ENCODE measurements around the gene SH3PXD2A.
"Not testable (repeated sequence)": the region's sequence is repeated elsewhere in the genome, so short reads cannot be mapped to it uniquely, and the experiment has no call there.

Gene SH3PXD2A

DNA sequence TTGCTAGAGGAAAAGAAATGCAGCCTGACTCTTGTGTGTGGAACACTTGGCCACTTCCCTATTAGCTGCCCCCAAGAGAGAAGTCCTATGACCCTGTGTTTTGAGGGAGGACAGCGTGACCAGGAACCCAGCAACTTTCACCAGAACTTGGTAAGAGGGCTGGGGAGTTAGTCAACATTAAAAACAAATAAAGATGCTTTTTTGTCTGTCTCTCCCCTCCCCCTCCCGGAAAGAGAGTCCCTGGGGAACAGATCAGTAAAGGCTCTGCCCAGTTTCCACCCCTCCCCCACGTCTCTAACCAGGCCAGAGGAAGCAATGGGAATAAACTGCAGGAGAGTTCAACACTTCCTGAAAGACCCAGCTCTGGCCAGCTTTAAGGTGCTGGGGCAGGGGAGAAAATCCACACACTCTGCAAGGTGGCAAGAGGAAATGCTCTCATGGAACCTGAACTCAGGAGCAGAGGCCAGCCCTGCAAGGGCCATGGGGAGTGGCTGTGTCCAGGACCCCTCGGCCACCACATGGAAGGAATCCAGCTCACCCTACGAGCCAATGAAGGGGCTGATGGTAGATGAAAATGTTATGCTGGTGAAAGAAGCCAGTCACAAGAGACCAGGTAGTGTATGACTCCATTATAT lies 21.5 kb downstream of the SH3PXD2A start:
- DNase-seq, result no peak

GRCh38 chr10:103832806-103833205 lies 22.6 kb downstream of the SH3PXD2A start:
- no peak for DNase-seq

- DNase-seq, result no peak
Measured at GRCh38 chr10:103829838-103830465, 25.4 kb downstream of the SH3PXD2A start.

GRCh38 chr10:103829278-103829677 lies 26.1 kb downstream of the SH3PXD2A start:
- no peak for DNase-seq

GRCh38 chr10:103828587-103829197 lies 26.7 kb downstream of the SH3PXD2A start:
- no peak for DNase-seq

GRCh38 chr10:103828107-103828506 lies 27.3 kb downstream of the SH3PXD2A start:
- DNase-seq, result no peak

- no peak for DNase-seq
Measured at GRCh38 chr10:103826885-103827284, 28.5 kb downstream of the SH3PXD2A start.

GRCh38 chr10:103824281-103824680 lies 31.1 kb downstream of the SH3PXD2A start:
- no peak for DNase-seq

- DNase-seq, result no peak
Measured at GRCh38 chr10:103823706-103824272, 31.6 kb downstream of the SH3PXD2A start.

- DNase-seq, result no peak
Measured at GRCh38 chr10:103822800-103823199, 32.6 kb downstream of the SH3PXD2A start.

DNA sequence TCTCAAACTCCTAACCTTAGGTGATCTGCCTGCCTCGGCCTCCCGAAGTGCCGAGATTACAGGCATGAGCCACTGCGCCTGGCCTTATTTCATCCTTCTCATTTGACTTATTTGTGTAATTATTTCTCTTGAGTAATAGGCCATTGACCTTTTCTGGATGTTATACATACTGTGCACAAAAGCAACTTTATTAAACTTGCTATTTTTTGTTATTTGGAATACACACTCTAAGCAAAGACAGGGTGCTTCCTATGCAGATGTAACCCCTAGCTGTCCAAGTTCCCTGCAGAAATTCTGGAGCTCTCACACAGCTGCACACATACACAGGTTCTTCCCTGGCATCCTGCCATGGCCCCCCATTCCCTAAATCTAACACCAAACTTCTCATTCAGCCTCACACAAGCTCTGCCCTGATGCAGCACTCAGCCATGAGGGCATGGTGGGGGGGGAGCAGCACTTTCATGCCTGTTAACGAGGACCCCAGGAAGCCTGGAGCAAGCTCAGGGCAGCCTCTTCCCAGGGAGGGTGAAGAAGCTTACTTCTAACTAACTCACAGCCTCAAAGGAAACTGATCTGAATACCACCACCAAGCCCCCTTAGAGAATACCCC lies 33.2 kb downstream of the SH3PXD2A start:
- no peak for DNase-seq

GRCh38 chr10:103820101-103821062 lies 35.0 kb downstream of the SH3PXD2A start:
- DNase-seq, result no peak

GRCh38 chr10:103819493-103819892 lies 35.9 kb downstream of the SH3PXD2A start:
- no peak for DNase-seq

GRCh38 chr10:103818765-103819374 lies 36.5 kb downstream of the SH3PXD2A start:
- DNase-seq, result no peak

GRCh38 chr10:103818105-103818504 lies 37.3 kb downstream of the SH3PXD2A start:
- DNase-seq, result no peak

- DNase-seq, result no peak
Measured at GRCh38 chr10:103816431-103816830, 38.9 kb downstream of the SH3PXD2A start.

- DNase-seq, result no peak
Measured at GRCh38 chr10:103814626-103815370, 40.6 kb downstream of the SH3PXD2A start.

DNA sequence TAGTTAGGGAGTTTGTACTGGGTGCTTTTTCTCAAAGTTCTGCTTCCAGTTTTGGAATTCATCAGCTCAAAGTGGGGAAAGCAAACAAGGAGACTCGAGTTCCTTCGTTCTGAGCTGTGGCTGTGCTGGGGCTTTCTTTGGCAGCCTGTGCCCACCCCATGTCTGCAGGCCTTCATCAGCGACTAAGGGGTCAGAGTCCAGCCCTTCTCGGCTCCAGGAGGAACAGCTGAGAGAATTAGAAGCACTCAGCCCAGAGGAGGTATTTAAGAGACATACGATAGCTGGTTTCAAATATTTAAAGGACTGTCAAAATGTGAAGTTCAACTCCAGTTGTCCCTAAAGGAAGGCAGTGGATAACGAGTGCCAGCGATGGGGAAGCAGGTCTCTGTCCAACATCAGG lies 41.3 kb downstream of the SH3PXD2A start:
- DNase-seq, result no peak

DNA sequence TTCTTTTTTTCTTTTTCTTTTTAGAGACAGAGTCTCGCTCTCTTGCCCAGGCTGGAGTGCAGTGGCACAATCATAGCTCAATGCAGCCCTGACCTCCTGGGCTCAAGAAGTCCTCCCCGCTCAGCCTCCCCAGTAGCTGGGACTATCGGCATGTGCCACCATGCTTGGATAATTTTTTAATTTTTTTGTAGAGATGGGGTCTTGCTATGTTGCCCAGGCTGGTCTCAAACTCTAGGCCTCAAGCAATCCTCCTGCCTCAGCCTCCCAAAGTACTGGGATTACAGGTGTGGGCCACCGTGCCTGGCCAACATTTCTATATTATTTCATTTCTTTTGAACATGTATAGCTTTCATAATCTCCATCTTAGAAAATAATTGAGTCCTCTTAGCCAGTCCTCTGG lies 42.1 kb downstream of the SH3PXD2A start:
- not testable (repeated sequence) for DNase-seq

GRCh38 chr10:103812432-103812831 lies 42.9 kb downstream of the SH3PXD2A start:
- no peak for DNase-seq

- DNase-seq, result no peak
Measured at GRCh38 chr10:103812004-103812403, 43.4 kb downstream of the SH3PXD2A start.

All from CD4-positive, alpha-beta T cell treated with Interleukin-4 for 4 hours (primary cell).